ENCODE data around the gene SERPINA1.

SERPINA1 gene

DNA sequence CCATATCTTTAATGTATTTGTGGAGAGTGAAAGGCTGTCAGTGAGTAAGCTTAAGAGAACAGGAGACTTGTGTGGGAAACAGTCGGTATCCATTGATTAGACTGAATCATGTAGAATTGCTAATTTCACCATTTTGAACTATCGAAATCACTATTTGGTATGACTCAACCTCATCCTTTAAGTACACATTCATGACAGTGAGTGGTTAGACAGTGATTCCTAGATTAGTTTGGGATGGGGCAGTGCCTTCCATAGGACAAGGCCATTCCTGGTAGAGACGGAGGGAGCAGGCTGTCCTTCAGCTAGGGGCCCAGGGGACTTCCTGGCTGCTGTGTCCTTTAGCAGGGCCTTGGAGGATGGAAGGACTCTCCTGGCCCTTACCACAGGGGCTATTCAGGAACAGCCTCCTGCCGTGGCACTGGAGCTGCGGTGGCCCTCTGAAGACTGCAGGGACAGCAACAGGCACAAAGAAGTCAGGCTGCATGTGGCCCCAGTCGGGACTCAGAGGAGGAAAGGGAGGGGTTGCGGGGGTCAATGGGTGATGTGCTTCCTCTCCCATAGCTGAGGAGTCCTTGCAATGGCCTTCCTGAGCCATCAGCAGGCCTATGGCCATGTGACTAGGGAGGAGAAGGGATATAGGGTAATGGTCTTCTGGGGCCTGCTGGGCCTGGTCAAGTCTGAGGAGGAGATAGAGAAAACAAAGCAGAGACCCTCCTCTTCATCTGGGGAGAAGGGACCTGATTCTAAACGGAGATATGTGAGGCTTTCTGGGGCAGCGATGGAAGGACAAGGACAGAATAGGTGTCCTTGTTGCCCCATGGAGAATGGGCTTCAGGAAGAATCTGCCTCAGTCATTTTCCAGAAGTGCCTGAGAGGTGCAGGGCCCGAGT is 11.2 kb downstream of the SERPINA1 start:
- Histone ChIP-seq H3K9me3 (ENCODE audit: control insufficient read depth, low read length) (no peaks in the 10 kb centered on the region), H3K4me2 (ENCODE audit: low read length, poor library complexity, severe bottlenecking) (no peak overlapping the region)
- WGBS: 80% methylated on average over 9 of the region's 10 CpGs

GRCh38 chr14:94376108-94376975 is 12.1 kb downstream of the SERPINA1 start:
- no peak overlapping the region for H2BK15ac ChIP-seq (ENCODE audit: low read depth, poor library complexity, severe bottlenecking)
- H4K91ac ChIP-seq (ENCODE audit: low read length): no peak overlapping the region
- H3K18ac ChIP-seq (ENCODE audit: low read depth in 1 of 2, low read length in 2 of 2): no peak overlapping the region
- H2AFZ ChIP-seq (ENCODE audit: low read depth, low read length): no peak overlapping the region
- no peak overlapping the region for H3K9ac ChIP-seq (ENCODE audit: low read length)
- no peak overlapping the region for H3K27ac ChIP-seq (ENCODE audit: low read length, poor library complexity, severe bottlenecking)
- H2AK5ac ChIP-seq (ENCODE audit: low read length, severe bottlenecking): no peak overlapping the region
- no peaks in the 10 kb centered on the region for H3K36me3 ChIP-seq (ENCODE audit: control insufficient read depth in 1 of 2, insufficient read depth in 2 of 2, low read depth in 1 of 2, low read length in 2 of 2)
- H2BK120ac ChIP-seq (ENCODE audit: low read depth, low read length): no peak overlapping the region
- H2BK5ac ChIP-seq (ENCODE audit: low read depth, low read length, poor library complexity, severe bottlenecking): no peak overlapping the region
- no peaks in the 10 kb centered on the region for H3K79me1 ChIP-seq (replicated peaks; ENCODE audit: low read length, poor library complexity, severe bottlenecking)
- H3K23ac ChIP-seq (ENCODE audit: low read length in 2 of 2): no peak overlapping the region
- H2BK12ac ChIP-seq (ENCODE audit: low read length in 2 of 2): no peak overlapping the region
- peaks cover 7% of the 10 kb centered on the region for H3K4me1 ChIP-seq (ENCODE audit: control insufficient read depth, insufficient read depth, low read depth, low read length)
- no peaks in the 10 kb centered on the region for H3K9me3 ChIP-seq (ENCODE audit: control insufficient read depth, low read length)
- DNase-seq: no peak
- 85% methylated on average over 12 of the region's 12 CpGs for WGBS
- H3K14ac ChIP-seq (ENCODE audit: low read length in 2 of 2): no peak overlapping the region
- no peak overlapping the region for H3K4me2 ChIP-seq (ENCODE audit: low read length, poor library complexity, severe bottlenecking)
- peaks cover 0 to 4% of the 10 kb centered on the region in 2 experiments for H3K27me3 ChIP-seq (ENCODE audit: control insufficient read depth in 1 of 2, insufficient read depth in 1 of 2, low read length in 2 of 2)
- H3K4me3 ChIP-seq (ENCODE audit: insufficient read depth in 1 of 2, low read depth in 1 of 2, low read length in 2 of 2): no peak overlapping the region
- no peak overlapping the region for H3K4ac ChIP-seq (ENCODE audit: low read depth in 1 of 2, low read length in 2 of 2)
- no peak overlapping the region for H4K8ac ChIP-seq (ENCODE audit: low read length)

More for the DNA sequence above, 11.2 kb downstream of the SERPINA1 start:
- Histone ChIP-seq H3K27ac (ENCODE audit: low read length, poor library complexity, severe bottlenecking) (no peak overlapping the region), H3K4me1 (ENCODE audit: control insufficient read depth, insufficient read depth, low read depth, low read length) (peaks cover 7% of the 10 kb centered on the region), H2BK5ac (ENCODE audit: low read depth, low read length, poor library complexity, severe bottlenecking) (no peak overlapping the region), H4K8ac (ENCODE audit: low read length) (no peak overlapping the region), H3K9ac (ENCODE audit: low read length) (no peak overlapping the region), H3K18ac (ENCODE audit: low read depth in 1 of 2, low read length in 2 of 2) (no peak overlapping the region), H2AFZ (ENCODE audit: low read depth, low read length) (no peak overlapping the region), H3K4me3 (ENCODE audit: insufficient read depth in 1 of 2, low read depth in 1 of 2, low read length in 2 of 2) (no peak overlapping the region), H2AK5ac (ENCODE audit: low read length, severe bottlenecking) (no peak overlapping the region), H3K14ac (ENCODE audit: low read length in 2 of 2) (no peak overlapping the region), H3K27me3 (ENCODE audit: control insufficient read depth in 1 of 2, insufficient read depth in 1 of 2, low read length in 2 of 2) (peaks cover 0 to 4% of the 10 kb centered on the region in 2 experiments), H3K4ac (ENCODE audit: low read depth in 1 of 2, low read length in 2 of 2) (no peak overlapping the region), H4K91ac (ENCODE audit: low read length) (no peak overlapping the region), H2BK12ac (ENCODE audit: low read length in 2 of 2) (no peak overlapping the region), H3K23ac (ENCODE audit: low read length in 2 of 2) (no peak overlapping the region), H2BK15ac (ENCODE audit: low read depth, poor library complexity, severe bottlenecking) (no peak overlapping the region), H3K36me3 (ENCODE audit: control insufficient read depth in 1 of 2, insufficient read depth in 2 of 2, low read depth in 1 of 2, low read length in 2 of 2) (no peaks in the 10 kb centered on the region), H2BK120ac (ENCODE audit: low read depth, low read length) (no peak overlapping the region), H3K79me1 (replicated peaks; ENCODE audit: low read length, poor library complexity, severe bottlenecking) (no peaks in the 10 kb centered on the region)
- DNase-seq: no peak

- Histone ChIP-seq H3K79me1 (replicated peaks; ENCODE audit: low read length, poor library complexity, severe bottlenecking) (no peaks in the 10 kb centered on the region), H3K9ac (ENCODE audit: low read length) (no peak overlapping the region), H3K4me3 (ENCODE audit: insufficient read depth in 1 of 2, low read depth in 1 of 2, low read length in 2 of 2) (no peak overlapping the region), H3K18ac (ENCODE audit: low read depth in 1 of 2, low read length in 2 of 2) (no peak overlapping the region), H2AFZ (ENCODE audit: low read depth, low read length) (no peak overlapping the region), H2BK120ac (ENCODE audit: low read depth, low read length) (no peak overlapping the region), H3K23ac (ENCODE audit: low read length in 2 of 2) (no peak overlapping the region), H3K9me3 (ENCODE audit: control insufficient read depth, low read length) (no peaks in the 10 kb centered on the region), H4K8ac (ENCODE audit: low read length) (no peak overlapping the region), H3K36me3 (ENCODE audit: control insufficient read depth in 1 of 2, insufficient read depth in 2 of 2, low read depth in 1 of 2, low read length in 2 of 2) (no peaks in the 10 kb centered on the region), H3K14ac (ENCODE audit: low read length in 2 of 2) (no peak overlapping the region), H4K91ac (ENCODE audit: low read length) (no peak overlapping the region), H3K27ac (ENCODE audit: low read length, poor library complexity, severe bottlenecking) (no peak overlapping the region), H2BK15ac (ENCODE audit: low read depth, poor library complexity, severe bottlenecking) (no peak overlapping the region), H3K4ac (ENCODE audit: low read depth in 1 of 2, low read length in 2 of 2) (no peak overlapping the region), H2BK5ac (ENCODE audit: low read depth, low read length, poor library complexity, severe bottlenecking) (no peak overlapping the region), H3K4me2 (ENCODE audit: low read length, poor library complexity, severe bottlenecking) (no peak overlapping the region), H3K4me1 (ENCODE audit: control insufficient read depth, insufficient read depth, low read depth, low read length) (peaks cover 7% of the 10 kb centered on the region), H2BK12ac (ENCODE audit: low read length in 2 of 2) (no peak overlapping the region), H2AK5ac (ENCODE audit: low read length, severe bottlenecking) (no peak overlapping the region), H3K27me3 (ENCODE audit: control insufficient read depth in 1 of 2, insufficient read depth in 1 of 2, low read length in 2 of 2) (peaks cover 0 to 4% of the 10 kb centered on the region in 2 experiments)
- WGBS: 69% methylated on average over 5 of the region's 6 CpGs
- no peak for DNase-seq
Observed at GRCh38 chr14:94375552-94376107, 12.8 kb downstream of the SERPINA1 start.

Measured in mesenchymal stem cell (in vitro differentiated cells and primary cell).